NCI-H1436 treated with DMSO at 0.1 percent for 48 hours (cell line): ENCODE results near the gene RALGPS1.

Experiments
- DNase-seq: peaks from one replicate; lab custom pipeline; 2025; lab: John Stamatoyannopoulos, UW

RALGPS1 gene

DNA sequence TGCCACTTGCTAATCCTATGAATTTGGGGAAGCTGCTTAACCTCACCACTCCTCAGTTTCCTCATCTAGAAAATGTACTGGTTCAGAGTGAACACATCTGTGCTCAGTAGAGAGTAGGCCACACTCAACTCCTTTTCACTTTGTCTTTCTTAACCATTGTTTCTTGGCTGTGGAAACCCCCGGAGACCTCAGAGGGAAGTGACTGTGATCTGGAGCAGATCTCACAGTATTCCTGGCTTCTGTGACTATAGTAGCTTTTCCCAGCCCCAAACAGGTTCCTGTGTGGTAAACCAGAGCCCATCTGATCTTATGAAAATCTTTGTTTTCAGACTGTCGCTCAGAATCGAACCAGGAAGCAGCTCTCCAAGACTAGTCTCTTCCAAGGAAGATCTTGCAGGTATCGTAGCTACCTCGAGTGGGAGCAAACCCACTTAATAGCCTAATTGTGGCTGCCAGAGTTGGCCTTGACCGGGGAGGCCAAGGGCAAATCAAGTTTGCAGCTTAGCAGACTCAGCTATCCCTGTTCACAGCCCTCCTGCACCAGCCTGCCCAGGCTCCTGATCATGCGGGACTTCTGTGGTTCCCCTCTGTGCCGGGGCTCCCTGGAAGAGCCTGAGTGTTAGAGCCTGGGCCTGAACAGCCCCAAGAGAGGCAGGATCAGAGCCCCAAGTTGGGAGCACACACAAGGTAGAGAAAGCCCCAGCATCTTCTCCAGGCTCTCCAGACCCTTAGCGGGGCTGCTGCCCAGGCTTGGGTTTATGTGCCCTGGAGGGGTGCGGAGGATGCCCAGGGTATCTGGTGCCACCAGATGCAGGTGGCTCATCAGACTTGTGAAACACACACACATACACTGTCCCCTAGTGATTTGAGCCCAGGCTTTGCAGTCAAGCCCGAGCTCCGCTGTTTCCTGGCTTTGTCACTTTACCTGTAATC lies 260.1 kb downstream of the RALGPS1 start:
- DNase-seq, result no peak

DNA sequence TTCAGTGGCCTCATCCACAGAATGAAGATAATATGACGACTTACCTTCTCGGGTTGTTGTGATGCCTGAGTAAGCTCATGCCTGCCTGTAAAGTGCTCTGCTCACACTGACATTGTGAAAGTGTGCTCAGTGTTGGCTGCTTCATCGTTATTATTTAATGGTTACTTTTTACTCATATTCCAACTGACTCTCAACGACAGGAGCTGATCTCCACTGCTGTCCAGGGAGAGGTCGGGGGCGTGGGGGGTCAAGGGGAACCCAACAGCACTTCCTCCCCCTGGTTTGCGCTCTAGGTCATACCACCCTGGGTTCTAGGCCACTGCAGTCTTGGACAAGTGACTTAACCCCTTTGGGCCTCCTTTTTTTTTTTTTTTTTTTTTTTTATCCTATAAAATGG lies 260.7 kb downstream of the RALGPS1 start:
- DNase-seq, result no peak

DNA sequence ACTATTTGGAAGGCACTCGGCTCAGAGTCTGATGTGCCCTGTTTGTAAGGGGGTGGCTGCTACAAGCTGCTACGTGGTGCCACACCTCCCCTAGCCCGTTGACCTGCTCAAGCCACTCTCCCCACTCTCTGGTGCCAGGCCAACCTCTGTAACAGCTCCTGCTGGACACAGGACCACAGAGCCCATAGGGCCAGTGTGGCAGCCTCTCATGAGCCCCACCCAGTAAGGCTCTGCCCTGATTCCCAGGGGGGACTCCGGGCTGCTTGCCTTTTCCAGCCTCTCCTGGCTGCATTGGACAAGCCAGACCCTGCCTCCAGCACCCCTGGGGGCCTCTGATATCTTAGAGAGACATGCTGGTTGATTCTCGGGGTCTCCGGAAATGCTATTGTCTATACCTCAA lies 261.2 kb downstream of the RALGPS1 start:
- DNase-seq, result no peak

- DNase-seq, result no peak
Measured at GRCh38 chr9:127176631-127177030, 262.0 kb downstream of the RALGPS1 start.

GRCh38 chr9:127177231-127177630 lies 262.6 kb downstream of the RALGPS1 start:
- no peak for DNase-seq

GRCh38 chr9:127177665-127178265 lies 263.2 kb downstream of the RALGPS1 start:
- no peak for DNase-seq

DNA sequence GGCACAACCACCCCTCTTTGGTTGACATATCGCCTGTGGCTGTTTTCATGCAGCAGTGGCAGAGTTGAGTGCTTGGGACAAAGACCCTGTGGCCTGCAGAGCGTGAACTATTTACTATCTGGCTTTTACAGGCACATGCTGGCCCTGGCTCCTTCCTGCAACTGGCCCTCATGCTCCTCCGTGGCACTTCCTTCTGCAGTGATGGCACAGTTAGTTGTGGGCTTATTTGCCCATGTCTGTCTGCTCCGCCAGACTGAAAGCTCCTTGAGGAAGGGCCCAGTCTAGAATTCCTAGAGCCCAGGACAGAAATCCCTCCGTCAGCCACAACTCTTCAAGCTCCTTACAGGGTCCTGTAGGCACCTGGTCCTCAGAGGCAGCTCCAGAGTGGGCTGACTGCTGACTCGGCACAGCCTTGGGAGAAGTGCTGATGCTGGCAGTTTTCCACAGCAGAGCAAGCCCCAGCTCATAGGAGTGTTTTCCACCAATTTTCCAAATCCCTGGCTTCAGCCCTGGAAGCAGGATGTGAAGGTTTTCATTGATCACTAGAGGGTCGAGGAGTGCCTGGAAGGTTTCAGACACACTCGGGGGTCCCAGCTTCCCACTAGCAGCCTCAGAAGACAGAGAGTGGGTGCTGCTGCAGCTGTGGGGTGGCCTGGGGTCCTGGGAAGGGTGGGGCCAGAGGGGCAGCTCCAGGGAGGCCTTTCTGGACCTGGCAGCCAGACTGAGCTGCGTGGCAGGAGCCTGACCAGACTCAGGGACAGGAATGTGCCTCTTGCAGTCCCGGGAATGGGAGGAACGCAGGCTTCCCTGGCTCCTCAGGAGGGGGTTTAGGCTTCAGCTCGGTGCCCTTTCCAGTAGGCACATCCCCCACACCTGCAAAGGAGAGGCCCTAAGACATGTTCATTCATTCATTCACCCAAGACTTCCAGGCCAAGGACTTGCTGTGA lies 264.4 kb downstream of the RALGPS1 start:
- DNase-seq, result no peak

DNA sequence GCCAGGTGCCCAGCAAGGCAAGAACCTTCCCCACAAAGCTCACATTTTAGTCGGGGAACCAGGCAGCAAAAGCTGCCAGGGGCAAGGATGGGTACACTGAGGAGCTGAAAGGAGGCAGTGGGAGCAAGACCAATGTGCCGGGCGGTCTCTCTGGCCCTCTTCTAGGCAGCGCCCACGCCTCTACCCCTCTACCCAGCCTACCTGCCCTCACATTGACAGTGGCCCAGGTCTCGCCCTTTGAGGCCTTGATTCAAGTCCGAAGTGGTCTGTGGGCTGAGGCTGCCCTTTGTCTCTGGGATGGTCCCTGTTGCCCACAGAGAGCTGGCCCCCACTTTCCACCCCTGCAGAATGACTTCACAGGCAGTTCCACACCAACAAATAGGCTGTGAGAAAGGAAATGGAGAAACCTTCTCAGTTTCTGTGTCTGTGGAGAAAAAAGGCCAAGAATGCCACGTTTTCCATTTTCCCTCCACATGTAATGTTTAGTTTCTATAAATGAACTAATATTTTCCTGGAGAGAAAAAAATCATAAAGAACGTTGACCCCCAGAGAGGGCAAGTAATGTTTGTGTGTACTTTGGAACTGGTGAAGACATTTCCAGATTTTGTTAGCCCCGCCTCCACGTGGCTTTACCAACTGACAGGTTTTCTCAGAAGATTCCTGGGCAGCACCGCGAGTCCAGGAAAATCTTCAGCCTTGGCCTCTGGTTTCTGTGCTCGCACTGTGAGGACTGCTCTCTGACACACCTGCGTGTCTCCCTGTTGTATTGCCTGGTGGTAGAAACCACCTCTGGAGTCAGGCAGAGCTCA lies 265.3 kb downstream of the RALGPS1 start:
- DNase-seq, result no peak

GRCh38 chr9:127180457-127181314 lies 266.1 kb downstream of the RALGPS1 start:
- DNase-seq, result no peak

- no peak for DNase-seq
Measured at GRCh38 chr9:127181315-127181580, 266.7 kb downstream of the RALGPS1 start.

DNA sequence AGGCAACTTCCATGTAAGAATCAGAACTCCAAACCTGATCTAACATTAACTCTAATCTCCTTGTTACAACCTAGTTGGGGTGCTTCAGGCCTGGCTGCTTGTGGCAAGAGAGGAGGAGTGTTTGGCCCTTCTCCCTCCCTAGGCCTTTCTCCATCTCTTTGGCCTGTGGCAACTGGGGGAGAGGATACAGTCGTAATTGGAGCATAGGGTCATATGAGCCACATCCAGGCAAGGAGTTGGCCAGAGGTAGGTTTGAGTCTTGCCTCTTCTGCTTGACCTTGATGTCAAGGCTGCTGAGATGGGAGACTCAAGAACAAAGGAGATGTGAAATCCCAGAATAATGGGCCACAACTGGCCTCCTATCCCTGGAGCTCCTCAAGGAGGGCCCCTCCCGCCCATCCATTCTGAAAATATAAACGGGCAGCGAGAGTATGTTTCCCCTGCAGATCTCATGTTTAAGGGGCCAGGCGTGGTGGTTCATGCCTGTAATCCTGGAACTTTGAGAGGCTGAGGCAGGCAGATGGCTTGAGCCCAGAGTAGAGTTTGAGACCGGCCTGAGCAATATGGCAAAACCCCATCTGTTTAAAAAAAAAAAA lies 267.1 kb downstream of the RALGPS1 start:
- no peak for DNase-seq

DNA sequence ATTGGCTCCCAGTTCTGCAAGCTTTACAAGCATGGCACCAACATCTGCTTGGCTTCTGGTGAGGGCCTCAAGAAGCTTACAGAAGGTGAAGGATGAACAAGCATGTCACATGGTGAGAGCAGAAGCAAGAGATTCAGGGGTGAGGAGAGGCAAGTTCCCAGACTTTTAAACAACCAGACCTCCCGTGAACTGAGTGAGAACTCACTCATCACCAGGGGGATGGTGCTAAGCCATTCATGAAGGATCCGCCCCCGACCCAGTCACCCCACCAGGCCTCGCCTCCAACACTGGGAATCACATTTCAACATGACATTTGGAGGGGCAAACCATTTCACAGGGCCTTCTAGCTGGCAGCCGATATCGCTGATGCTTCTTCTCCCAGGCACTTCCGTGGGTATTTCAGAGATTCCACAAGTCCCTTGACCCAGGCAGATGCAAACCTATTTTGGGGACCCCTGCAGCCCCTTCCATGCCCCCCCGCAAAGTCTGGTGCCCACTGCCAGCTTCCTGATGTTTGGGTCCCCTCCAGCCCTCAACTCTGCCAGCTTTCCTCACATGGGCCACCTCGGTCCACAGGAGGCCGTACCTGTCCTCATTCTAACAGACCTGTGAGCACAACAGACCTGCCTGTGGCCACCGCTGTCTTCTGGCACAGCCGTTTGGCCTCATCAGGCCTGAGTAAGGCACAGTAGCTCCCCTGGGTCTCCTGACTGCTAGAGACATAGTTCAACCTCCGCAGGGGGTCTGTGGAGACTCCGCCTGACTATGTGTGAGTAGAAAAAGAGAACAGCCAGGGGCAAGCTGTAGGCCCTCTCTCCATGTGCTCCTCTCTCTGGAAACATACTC lies 268.5 kb downstream of the RALGPS1 start:
- DNase-seq, result no peak

- DNase-seq, result no peak
Measured at GRCh38 chr9:127183814-127184582, 269.4 kb downstream of the RALGPS1 start.

GRCh38 chr9:127184641-127185040 lies 270.1 kb downstream of the RALGPS1 start:
- DNase-seq, result no peak

- DNase-seq, result no peak
Measured at GRCh38 chr9:127185181-127185580, 270.6 kb downstream of the RALGPS1 start.

- DNase-seq, result no peak
Measured at GRCh38 chr9:127185931-127186781, 271.6 kb downstream of the RALGPS1 start.

DNA sequence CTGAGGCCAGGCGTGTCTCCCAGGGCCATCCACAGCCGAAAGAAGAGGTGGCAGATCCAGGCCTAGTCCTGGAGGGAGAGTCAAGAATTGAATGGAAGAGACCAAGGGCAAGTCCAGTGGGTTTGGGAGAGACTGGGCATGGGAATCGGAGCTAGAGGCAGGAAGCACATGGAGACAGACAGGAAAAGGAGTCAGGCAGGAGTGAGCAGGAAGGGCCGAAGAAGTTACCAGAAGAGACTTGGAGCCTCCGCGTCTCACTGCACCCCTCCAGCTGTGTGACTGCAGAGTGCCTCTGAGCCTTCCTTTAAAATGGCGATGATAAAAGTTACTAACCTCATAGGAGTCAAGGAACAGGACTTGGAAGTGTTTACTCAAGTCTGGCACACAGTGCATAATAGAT lies 272.2 kb downstream of the RALGPS1 start:
- no peak for DNase-seq
